Type B pancreatic cell (in vitro differentiated cells): ENCODE measurements around the gene GRWD1. TPM values are rescaled to one million over a fixed set of nuclear protein-coding genes. Genes with fewer than 3 reads are reported as not detected.

Experiments used
- DNase-seq: peaks from one replicate; pipeline ENCODE4 v3.0.0; 2021; ENCODE audit warnings: mixed read lengths; ENCODE audit not compliant: unreplicated experiment; ENCODE audit errors: extremely low spot score
- H3K27ac Mint-ChIP-seq: 2 replicates; pipeline ENCODE4 v1.8.0; 2021; ENCODE audit warnings: mild to moderate bottlenecking, mixed read lengths
- H3K27me3 Mint-ChIP-seq: 2 replicates; pipeline ENCODE4 v1.8.0; 2021; ENCODE audit warnings: mixed read lengths
- H3K36me3 Mint-ChIP-seq: 2 replicates; pipeline ENCODE4 v1.8.0; 2021; ENCODE audit warnings: mixed read lengths
- H3K4me1 Mint-ChIP-seq: one replicate; pipeline ENCODE4 v1.8.0; 2021; ENCODE audit warnings: mixed read lengths; ENCODE audit not compliant: unreplicated experiment
- H3K4me3 Mint-ChIP-seq: 2 replicates; pipeline ENCODE4 v1.8.0; 2021; ENCODE audit warnings: mild to moderate bottlenecking, mixed read lengths
- H3K9me3 Mint-ChIP-seq: 2 replicates; pipeline ENCODE4 v1.8.0; 2021; ENCODE audit warnings: mixed read lengths
- CTCF ChIP-seq: fragments of 200-600 bp; sonication (generic); conservative IDR thresholded peaks from 2 replicates; pipeline ENCODE4 v1.5.0; 2021; ENCODE audit warnings: antibody characterized with exemption, mild to moderate bottlenecking
- total RNA-seq: library from RNA; stranded (reverse); gene quantifications from 2 replicates; pipeline ENCODE4 v1.2.1, GENCODE V29; 2021; ENCODE audit warnings: low replicate concordance

Gene GRWD1
- total RNA-seq, 1 donor from 2014 or later: 44.0 TPM

- peaks cover 15% of the 10 kb centered on the region for H3K27me3 Mint-ChIP-seq
- H3K9me3 Mint-ChIP-seq: no peaks in the 10 kb centered on the region
- no peak overlapping the region for H3K27ac Mint-ChIP-seq
- no peaks in the 10 kb centered on the region for H3K36me3 Mint-ChIP-seq
- H3K4me1 Mint-ChIP-seq: peaks cover 15% of the 10 kb centered on the region
- no peak overlapping the region for H3K4me3 Mint-ChIP-seq
- no peak for DNase-seq
- TF ChIP-seq CTCF: no peak
These were observed 27.3 kb upstream of the GRWD1 start for GRCh38 chr19:48418317-48419064.

GRCh38 chr19:48419158-48419920 lies 26.4 kb upstream of the GRWD1 start:
- Mint-ChIP-seq H3K27me3 (peaks cover 6% of the 10 kb centered on the region), H3K4me1 (peaks cover 15% of the 10 kb centered on the region), H3K36me3 (no peaks in the 10 kb centered on the region), H3K9me3 (no peaks in the 10 kb centered on the region), H3K4me3 (no peak overlapping the region), H3K27ac (no peak overlapping the region)
- DNase-seq: no peak
- no peak for TF ChIP-seq CTCF

- H3K4me1 Mint-ChIP-seq: peaks cover 17% of the 10 kb centered on the region
- no peaks in the 10 kb centered on the region for H3K9me3 Mint-ChIP-seq
- DNase-seq: no peak
- no peak for TF ChIP-seq CTCF
- H3K36me3 Mint-ChIP-seq: no peaks in the 10 kb centered on the region
- H3K4me3 Mint-ChIP-seq: no peak overlapping the region
- no peaks in the 10 kb centered on the region for H3K27me3 Mint-ChIP-seq
- H3K27ac Mint-ChIP-seq: no peak overlapping the region
These were observed 24.2 kb upstream of the GRWD1 start for GRCh38 chr19:48421548-48421947.

- no peak for TF ChIP-seq CTCF
- DNase-seq: no peak
- Mint-ChIP-seq H3K4me3 (no peak overlapping the region), H3K27me3 (no peaks in the 10 kb centered on the region), H3K27ac (peak overlapping the region; percentile 69), H3K36me3 (no peaks in the 10 kb centered on the region), H3K4me1 (peaks cover 6% of the 10 kb centered on the region), H3K9me3 (no peaks in the 10 kb centered on the region)
These were observed 21.0 kb upstream of the GRWD1 start for GRCh38 chr19:48424694-48425219.

GRCh38 chr19:48428670-48429069 lies 17.1 kb upstream of the GRWD1 start:
- no peak for TF ChIP-seq CTCF
- Mint-ChIP-seq H3K27me3 (no peaks in the 10 kb centered on the region), H3K36me3 (no peaks in the 10 kb centered on the region), H3K27ac (no peak overlapping the region), H3K9me3 (no peaks in the 10 kb centered on the region), H3K4me1 (peaks cover 6% of the 10 kb centered on the region), H3K4me3 (no peak overlapping the region)
- no peak for DNase-seq
